Brain pericyte (primary cell): Measurements from ENCODE around the gene HGD.
"Not testable (repeated sequence)": the region's sequence is repeated elsewhere in the genome, so short reads cannot be mapped to it uniquely, and the experiment has no call there.

Source experiments
- DNase-seq: peaks from one replicate; pipeline ENCODE4 v3.0.0-alpha.2; 2012; ENCODE audit warnings: low read depth, low spot score

Gene HGD

DNA sequence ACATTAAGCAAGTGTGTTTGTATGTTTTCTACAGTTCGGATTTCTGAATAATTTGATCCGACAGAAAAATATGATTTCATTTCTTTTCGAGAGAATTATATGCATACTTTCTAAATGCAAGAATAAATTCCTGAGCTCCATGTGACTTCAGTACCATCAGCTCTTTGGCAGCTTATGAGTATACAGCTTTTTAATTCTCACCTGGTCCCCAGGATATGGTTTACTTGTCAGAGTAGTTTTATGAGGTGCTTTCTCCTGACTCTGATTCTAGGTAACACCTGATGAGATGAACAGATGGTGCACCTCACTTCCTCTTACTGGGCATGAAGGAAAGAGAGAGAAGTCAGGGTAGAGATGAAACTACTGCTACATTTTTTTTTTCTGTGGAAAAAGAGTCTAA, 3.1 kb downstream of the HGD start:
- DNase-seq = no peak

DNA sequence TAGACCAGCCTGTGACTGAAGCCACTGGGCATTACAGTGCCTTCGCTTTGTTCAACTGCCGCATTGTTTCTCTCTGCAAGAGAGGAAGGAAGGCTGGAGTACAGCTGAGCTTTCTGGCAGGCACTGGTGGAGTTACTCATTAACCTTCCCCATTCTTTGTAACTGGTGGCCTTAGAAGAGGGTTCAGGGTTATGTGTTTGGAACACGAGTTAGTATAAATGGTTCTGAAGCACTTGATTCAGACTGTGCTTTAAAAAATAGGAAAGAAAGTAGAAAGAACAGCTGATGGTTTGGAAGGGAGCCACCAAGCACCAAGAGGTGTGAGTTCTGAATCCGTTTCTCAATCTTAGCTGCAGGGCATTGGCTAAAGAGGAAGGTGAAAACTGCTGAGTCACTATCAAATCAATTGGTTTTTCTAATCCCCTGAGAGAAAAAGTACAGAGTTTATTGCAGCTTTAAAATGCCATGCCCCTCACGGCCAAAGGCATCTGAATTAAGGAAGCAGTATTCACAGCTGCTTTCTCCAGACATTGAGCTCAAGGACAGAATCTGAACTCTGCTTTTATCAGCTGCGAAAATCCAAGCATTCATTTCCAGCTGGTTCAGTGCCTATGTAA, 3.6 kb downstream of the HGD start:
- peak; percentile 47 for DNase-seq

DNA sequence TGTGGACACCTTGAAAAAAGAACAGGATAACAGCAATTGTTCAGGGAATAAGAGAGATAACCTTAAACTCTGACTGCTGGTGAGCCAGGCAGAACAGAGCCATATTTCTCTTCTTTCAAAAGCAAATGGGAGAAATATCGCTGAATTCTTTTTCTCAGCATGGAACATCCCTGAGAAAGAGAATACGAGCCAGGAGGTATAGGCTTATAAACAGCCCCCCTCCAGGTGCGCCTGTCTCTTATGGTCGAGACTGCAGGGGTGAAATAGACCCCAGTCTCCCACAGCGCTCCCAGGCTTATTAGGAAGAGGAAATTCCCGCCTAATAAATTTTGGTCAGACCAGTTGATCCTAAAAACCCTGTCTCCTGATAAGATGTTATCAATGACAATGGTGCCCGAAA, 4.8 kb downstream of the HGD start:
- DNase-seq = not testable (repeated sequence)

DNA sequence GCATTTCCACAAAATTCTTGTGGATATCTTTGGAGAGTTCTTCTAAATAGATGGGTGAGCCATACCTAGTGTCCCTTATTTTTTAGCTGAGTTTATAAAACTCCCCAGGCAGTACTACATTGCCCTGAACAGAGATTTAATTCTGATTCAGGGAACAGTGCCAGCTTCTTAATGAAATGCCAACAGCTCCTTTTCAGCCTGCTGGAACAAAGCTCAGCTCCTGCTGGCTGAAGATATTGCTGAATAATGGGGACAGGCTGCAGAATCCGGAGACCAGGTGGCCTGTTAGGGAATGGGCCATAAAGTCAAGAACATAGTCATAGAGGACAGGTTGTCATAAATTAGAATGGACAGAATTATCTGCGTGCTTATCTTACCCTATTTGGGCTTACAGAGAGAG, 8.9 kb downstream of the HGD start:
- no peak for DNase-seq

DNA sequence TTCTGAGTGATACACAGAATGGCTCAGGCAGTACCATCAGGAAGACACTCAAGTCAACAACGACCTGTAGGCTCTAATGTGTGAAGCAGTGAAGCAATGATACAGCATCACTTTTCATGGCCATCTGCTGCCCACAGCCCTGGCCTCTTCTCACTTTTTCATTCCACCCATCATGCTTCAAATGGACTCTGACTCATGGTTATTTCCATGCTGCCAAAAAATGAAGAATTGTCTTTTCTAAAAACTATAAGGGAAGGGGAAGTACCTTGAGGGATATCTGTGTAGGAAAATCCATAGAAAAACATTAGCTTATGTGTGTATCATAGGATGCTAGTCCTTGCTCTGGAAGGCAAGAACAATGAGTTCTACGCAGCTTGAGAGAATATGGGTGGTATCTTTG, 11.5 kb downstream of the HGD start:
- no peak for DNase-seq

DNA sequence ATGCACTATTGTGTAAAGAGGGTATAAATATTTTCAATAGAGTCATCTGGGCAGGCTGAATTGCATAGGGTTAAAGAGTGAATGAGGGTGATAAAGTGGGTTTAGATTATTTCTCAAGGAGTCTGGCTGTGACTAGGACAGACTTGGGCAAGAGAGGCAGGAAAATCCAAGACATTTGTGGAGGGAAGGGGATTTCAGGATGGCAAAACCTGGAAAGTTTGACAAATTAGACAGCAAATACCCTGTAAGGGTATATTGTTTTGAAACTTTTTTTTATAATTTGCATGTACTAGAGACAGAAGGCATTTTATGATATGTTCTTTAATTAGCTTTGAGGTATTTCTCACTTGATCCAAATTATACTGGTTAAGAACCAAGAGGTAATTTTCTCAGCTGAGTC, 17.1 kb downstream of the HGD start:
- DNase-seq = no peak

DNA sequence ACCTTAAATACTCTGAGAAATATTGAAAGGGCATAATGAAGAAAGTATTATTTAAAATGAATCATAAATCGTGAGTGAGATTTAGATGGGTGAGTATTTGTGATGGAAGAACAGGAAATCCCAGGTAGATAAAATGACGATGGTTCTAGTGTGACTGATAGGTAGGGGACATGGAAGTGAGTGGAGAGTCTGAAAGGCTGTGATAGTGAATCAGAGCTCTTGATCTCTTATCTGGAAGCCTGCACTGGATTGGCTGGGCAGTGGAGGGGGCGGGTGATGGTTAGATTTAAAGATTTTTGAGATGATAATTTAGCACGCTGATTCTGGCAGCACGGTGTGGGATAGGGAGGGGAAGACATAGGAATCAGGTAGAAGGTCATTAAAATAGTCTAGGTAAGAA, 20.1 kb downstream of the HGD start:
- DNase-seq = no peak

DNA sequence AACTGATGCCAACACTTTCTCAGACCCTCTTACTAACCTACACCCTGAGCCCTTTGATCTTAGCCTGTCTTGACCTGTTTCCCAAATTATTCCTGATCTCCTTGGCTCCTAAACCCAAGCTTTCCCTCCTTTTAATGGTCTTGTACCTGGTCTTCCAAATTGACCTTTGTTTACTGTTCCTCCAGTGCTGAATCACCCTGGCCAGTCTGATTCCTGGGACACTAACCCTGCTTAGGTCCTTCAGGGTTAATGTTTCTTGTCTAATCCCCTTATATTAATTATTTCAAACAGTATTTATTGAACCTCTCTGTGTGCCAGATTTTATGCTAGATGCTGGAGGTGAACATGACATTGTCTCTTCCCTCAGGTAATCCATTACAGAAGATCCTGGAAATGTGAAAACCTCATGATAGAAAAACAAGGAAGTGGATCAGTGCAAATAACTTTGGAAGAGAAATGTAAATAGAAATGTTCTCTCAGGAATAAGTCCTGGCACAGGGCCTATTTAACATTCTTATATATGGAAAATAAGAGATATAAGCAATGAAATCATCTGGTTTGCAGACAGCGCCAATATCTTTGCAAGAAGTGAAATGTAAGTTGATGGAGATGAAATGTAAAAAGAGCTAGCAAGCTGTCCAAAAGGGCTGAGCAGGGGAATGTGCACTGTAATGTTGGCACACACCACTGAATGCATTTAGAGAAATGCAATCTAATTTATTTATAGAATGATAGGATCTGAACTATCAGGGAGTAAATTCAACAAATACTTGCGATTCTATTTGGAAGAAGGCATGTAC, 20.7 kb downstream of the HGD start:
- no peak for DNase-seq

DNA sequence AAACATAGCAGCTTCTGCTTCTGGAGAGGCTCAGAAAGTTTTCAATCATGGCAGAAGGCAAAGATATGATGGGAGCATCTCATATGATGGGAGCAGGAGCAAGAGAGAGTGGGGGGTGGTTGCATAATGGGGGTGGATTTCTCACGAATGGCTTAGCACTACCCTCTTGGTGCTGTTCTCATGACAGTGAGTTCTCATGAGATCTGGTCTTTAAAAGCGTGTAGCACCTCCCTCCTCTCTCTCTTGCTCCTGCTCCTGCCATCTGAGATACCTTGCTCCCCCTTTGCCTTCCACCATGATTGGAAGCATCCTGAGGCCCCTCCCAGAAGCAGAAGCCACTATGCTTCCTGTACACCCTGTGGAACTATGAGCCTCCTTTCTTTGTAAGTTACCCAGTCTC, 22.2 kb downstream of the HGD start:
- no peak for DNase-seq

DNA sequence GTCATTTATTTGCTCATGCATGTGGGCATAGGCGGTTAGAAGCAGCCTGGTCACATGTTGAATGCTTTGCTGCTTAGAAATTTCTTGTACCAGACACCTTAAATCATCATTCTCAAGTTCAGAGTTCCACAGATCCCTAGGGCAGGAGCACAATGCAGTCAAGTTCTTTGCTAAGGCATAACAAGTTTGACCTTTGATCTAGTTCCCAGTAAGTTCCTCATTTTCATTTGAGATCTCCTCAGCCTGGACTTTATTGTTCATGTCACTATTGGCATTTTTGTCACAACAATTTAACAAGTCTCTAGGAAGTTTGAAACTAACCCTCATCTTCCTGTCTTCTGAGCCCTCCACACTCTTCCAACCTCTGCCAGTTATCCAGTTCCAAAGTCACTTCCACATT, 22.8 kb downstream of the HGD start:
- DNase-seq = no peak

DNA sequence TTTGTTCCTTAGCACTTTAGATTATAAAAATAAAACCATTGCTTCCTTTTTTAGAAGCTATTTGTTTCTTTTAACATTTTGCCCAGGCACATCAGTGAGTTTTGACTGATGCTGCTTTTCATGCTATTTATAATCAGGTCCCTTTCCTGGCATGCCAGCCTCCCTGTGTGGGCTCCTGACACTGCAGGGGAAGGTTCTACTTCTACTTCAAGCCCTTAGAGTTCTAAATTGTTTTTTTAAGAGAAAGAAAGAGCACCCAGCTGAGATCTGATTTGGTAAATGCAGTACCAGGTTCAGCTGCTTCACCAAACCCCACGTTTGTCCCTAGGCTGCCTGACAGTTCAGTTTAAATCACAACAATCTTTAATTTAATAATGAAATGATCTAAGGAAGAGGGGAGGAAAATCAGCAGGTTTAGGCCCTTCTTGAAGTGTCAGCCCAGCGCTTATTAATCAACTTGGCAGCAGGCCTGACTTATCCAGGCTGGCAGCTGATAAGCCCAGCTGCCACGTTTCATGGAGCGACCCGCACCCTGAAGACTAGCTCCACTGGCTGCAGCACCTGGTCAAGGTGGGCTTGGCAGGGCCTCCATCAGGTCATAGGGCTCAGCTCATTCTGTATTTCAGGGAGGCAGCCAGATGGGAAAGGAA, 29.0 kb downstream of the HGD start:
- no peak for DNase-seq

DNA sequence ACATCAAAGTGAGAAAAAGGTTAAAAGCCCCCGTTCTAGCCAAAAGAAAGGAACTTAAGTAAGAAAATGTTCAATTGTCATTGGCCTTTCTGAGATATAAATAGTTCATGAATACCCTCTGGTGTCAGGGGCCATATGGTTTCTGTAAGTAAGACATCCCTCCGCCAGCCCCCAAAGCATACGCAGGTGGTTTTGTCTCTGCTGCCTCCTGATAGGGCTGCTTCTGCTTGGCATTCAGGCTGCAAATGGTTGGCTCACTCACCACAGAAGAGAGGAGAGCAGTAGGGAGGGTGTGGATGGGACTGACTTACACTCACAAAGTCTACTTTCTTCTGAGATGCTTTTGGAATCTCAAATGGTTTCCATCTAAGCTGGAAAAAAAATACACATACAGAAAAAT, 29.8 kb downstream of the HGD start:
- no peak for DNase-seq

DNA sequence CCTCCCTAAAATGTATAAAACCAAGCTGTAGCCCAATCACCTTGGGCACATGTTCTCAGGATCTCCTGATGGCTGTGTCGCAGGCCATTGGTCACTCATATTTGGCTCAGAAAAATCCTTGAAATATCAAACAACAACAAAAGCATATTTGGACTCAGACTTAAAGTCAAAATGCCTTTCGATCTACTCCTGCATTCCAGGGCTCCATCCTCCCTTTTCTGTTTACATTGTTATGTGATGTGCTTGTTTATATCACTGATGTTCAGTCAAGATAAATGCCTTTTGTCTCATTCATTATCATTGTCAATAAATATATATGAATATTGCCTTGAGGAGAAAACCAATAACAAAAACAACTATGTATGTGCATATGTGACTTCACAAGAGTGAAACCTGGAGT, 31.7 kb downstream of the HGD start:
- DNase-seq = no peak

DNA sequence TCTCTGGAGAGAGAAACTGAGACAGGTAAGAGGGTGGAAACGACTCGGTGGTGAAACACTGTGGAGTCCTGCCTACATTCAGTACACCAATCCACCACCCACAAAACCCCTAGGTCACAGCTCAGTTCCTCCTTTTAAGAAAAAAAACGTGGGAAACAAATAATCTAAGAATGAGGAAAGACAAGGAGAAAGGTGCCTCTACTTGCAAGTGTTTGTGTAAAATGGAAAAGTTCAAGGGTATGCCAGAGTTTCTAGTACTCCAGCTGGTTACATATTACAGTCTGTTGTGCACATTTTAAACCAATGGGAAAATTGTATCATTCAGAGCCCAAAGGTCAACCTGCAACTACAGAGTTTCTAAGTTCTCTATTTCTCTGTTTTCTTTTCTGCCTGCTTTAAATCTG, 32.2 kb downstream of the HGD start:
- no peak for DNase-seq

DNA sequence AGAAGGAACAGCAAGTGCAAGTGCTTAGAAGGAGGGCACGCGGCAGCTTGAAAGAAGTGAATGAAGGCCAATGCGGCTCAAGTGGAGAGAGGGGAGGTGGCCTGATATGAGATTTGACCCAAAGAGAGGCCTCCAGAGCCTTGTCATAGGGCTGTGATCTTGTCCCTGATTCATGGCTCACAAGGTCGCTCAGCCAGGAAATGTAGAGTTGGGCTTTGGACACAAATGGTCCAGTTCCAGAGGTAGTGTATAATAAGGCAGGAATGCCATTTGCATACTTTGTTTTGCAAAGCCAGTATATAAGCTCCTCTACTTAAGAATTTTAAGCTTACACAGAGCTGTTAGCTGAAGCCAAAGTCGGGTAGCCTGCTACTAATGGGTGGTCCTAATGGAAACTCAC, 33.7 kb downstream of the HGD start:
- no peak for DNase-seq

DNA sequence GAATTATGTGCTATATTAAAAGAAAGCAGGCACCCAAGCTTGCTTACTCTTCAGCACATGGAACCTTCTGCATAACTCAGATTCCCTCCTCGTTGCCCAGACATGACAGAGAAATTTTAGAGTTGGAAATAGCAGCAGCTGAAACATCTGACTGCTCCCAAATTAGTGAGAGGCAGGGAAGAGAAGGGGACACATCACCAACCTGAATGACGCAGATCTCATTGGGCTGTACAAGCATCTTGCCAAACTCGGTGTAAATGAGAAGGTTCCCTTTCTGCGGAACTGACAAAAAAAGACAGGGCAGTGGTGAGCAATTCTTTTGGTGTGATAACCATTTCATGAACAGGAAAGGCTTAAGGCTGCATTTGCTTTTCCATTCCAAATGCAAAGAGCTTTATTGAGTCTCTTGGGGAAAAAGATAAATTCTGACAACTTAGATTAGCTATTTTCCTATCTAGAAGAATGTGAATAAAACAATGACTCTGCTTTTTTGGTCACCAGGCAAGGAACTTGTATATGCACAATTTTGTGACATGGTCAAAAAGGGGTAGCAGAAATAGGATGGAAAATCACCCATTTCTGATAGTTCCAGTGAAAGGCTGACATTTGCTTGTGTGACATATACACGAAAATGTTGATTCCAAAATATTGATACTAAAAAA, 35.1 kb downstream of the HGD start:
- no peak for DNase-seq

DNA sequence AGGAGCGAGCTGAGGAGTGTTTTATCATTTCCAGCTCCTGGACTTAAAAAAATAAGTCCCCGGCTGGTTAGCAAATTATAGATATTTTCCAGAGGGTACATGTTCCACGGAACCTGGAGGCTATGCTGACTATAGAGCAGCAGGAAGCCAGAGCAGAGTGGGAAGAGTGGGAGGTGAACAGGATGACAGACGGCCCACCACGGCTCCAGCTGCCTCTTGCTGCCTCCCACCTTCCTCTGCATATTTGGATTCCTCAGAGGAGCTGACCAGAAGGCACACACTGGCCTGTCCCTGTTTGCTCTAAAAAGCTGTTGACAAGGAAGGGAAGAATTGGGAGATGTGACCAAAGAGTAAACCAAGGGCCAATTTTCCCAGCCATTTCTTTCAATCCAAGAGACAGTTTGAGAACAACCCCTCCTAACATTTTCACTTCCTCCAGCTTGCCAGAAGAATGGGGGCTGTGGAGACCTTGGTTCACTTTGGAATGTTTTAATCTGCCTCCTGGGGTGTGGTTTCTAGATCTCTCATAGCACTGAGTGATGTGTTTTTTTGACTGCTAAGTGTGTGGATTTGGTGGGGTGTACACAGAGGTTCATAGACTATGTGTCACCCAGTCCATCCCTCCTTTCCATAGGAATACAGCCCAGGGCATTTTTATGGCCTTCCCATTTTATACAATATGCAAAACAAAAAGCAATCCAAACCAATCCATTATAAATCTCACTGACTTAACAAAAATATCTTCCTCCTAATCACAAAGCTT, 36.8 kb downstream of the HGD start:
- DNase-seq = no peak

DNA sequence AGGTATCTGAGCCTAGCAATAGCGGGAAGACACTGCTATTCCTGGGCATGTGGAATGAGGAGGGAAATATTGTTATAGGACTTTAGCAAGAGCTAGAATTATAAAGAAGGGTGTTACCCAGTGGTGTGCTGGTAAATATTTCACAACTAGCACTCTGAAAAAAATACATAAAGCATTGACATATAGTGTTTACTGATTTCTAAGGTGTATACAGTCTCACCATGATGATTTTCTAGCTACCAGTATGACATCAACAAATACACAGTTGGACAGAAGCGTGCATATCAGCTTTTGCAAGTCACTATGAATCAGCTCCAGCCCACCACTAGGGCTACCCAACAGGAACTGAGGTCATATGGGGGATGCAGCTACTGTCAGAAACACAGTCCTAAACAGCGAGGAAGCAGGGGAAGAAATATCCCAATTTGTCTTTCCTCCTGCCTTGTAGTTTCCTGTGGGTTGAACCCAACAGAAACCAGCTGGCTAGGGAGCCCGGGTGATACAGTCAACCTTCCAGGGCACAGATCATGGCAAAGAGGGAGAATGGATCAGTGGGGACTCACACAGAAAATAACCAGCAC, 39.6 kb downstream of the HGD start:
- DNase-seq = no peak

DNA sequence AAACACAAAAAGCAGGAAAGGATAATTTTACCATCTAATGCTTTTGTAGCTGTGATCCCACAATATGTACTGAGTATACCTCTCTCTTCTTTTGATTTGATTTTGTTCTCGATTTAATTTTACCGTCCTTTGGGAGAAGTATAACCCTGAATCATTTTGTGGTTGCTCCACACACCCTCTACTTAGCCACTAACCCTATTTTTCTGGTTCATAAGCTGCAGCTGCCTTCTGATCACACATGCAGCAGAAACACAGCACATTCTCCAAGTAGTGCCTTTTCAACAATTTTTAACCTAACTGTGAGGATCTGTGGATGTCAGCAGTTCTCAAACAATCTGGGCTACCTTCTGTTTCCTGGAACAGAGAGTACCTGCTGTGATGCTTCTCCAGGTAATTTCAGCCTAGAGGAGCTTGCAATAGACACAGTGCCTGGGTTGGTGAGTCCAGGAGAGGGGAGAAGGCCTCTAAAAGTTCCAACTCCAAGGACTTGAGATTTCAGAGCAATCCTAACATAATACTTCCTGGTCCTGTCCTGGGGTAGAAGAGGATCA, 40.3 kb downstream of the HGD start:
- no peak for DNase-seq

DNA sequence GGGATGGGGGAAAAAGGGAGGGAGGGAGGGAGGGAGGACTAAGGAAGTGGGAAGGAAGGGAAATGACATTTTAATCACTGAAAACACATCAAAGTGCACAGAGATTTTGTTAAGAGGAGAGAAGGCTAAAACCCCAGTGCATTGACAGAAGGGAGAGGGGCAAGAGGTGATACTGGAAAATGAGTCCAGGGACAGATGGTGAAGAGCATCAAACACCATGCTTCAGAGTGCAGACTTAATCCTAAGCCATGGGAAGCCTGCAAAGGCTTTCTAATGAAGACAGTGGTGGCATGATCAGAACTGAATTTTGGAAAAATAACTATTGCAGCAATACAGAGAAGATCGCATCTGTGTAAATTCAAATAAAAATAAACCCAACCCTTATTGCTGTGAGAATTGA, 41.8 kb downstream of the HGD start:
- DNase-seq = no peak

DNA sequence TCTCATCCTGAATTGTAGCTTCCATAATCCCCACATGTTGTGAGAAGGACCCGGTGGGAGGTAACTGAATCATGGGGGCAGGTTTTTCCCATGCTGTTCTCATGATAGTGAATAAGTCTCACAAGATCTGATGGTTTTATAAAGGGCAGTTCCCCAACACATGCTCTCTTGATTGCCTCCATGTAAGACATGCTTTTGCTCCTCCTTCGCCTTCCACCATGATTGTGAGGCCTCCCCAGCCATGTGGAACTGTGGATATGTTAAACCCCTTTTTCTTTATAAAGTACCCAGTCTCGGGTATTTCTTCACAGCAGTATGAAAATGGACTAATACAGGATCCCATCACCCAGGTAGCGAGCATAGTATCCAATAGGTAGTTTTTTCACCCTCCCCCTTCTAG, 43.2 kb downstream of the HGD start:
- DNase-seq = not testable (repeated sequence)
